GM23338 (cell line): ENCODE measurements around the gene ZNF248. TPM values are rescaled to one million over a fixed set of nuclear protein-coding genes. Genes with fewer than 3 reads are reported as not detected.

Source experiments
- ATAC-seq: fragments of 200-7000 bp; cut with Tn5 transposase; 3 replicates; pipeline ENCODE4 v1.9.1; 2020
- DNase-seq: peaks from one replicate; pipeline ENCODE4 v3.0.0-alpha.2; 2015; ENCODE audit warnings: low spot score
- H2AFZ ChIP-seq: fragments of 200-600 bp; sonication (generic); 2 replicates; pipeline ENCODE4 v1.8.0; 2016; ENCODE audit warnings: antibody characterized with exemption, mild to moderate bottlenecking, moderate library complexity
- H3F3A ChIP-seq: fragments of 200-600 bp; sonication (generic); replicated peaks from 2 replicates; pipeline ENCODE4 v1.8.0; 2017; ENCODE audit warnings: antibody characterized with exemption, mixed run types, low read depth
- H3K27ac ChIP-seq: fragments of 200-600 bp; sonication (generic); 2 replicates; pipeline ENCODE4 v1.6.1; 2016; ENCODE audit warnings: low read depth
- H3K27me3 ChIP-seq: fragments of 200-600 bp; sonication (generic); 2 replicates; pipeline ENCODE4 v1.8.0; 2016; ENCODE audit warnings: mild to moderate bottlenecking, mixed run types, moderate library complexity; ENCODE audit not compliant: insufficient read depth
- H3K36me3 ChIP-seq: fragments of 200-600 bp; sonication (generic); 2 replicates; pipeline ENCODE4 v1.8.0; 2016; ENCODE audit warnings: mild to moderate bottlenecking; ENCODE audit not compliant: insufficient read depth
- H3K4me1 ChIP-seq: fragments of 200-600 bp; sonication (generic); 2 replicates; pipeline ENCODE4 v1.8.0; 2016; ENCODE audit warnings: mild to moderate bottlenecking, moderate library complexity; ENCODE audit not compliant: insufficient read depth
- H3K4me2 ChIP-seq: fragments of 200-600 bp; sonication (generic); 2 replicates; pipeline ENCODE4 v1.7.1; 2017; ENCODE audit warnings: mixed run types
- H3K4me3 ChIP-seq: fragments of 200-600 bp; sonication (generic); 2 replicates; pipeline ENCODE4 v1.6.1; 2016; ENCODE audit warnings: mixed run types
- H3K79me2 ChIP-seq: fragments of 200-600 bp; sonication (generic); replicated peaks from 2 replicates; pipeline ENCODE4 v1.8.0; 2017; ENCODE audit warnings: mild to moderate bottlenecking; ENCODE audit not compliant: insufficient read depth
- H3K9me2 ChIP-seq: fragments of 200-600 bp; sonication (generic); 2 replicates; pipeline ENCODE4 v1.8.0; 2017; ENCODE audit not compliant: insufficient read depth
- H4K20me1 ChIP-seq: fragments of 200-600 bp; sonication (generic); replicated peaks from 2 replicates; pipeline ENCODE4 v1.8.0; 2017; ENCODE audit warnings: mild to moderate bottlenecking; ENCODE audit not compliant: insufficient read depth
- H3K27ac Mint-ChIP-seq: 2 replicates; pipeline ENCODE4 v1.8.0; 2020; ENCODE audit warnings: inconsistent platforms, mild to moderate bottlenecking, moderate library complexity, mixed read lengths
- H3K27me3 Mint-ChIP-seq: 3 replicates; pipeline ENCODE4 v1.8.0; 2022; ENCODE audit warnings: low read depth, mild to moderate bottlenecking, moderate library complexity, mixed read lengths, inconsistent platforms; ENCODE audit not compliant: insufficient read depth, poor library complexity
- H3K36me3 Mint-ChIP-seq: 3 replicates; pipeline ENCODE4 v1.8.0; 2021; ENCODE audit warnings: low read depth, mild to moderate bottlenecking, inconsistent platforms, moderate library complexity, mixed read lengths
- H3K4me1 Mint-ChIP-seq: 3 replicates; pipeline ENCODE4 v1.8.0; 2020; ENCODE audit warnings: mild to moderate bottlenecking, inconsistent platforms, mixed read lengths
- H3K4me3 Mint-ChIP-seq: 3 replicates; pipeline ENCODE4 v1.8.0; 2021; ENCODE audit warnings: moderate library complexity, mild to moderate bottlenecking, inconsistent platforms, mixed read lengths
- H3K9me3 Mint-ChIP-seq: 3 replicates; pipeline ENCODE4 v1.8.0; 2020; ENCODE audit warnings: moderate library complexity, mild to moderate bottlenecking, inconsistent platforms, mixed read lengths
- EZH2 ChIP-seq: fragments of 200-600 bp; sonication (generic); IDR thresholded peaks from one replicate; pipeline ENCODE4 v1.8.0; 2017; ENCODE audit warnings: antibody characterized with exemption, mild to moderate bottlenecking, low read depth; ENCODE audit not compliant: unreplicated experiment
- EZH2phosphoT487 ChIP-seq: fragments of 200-600 bp; sonication (generic); IDR thresholded peaks from one replicate; pipeline ENCODE4 v1.8.1; 2018; ENCODE audit warnings: antibody characterized with exemption; ENCODE audit not compliant: unreplicated experiment
- NANOG ChIP-seq: IDR thresholded peaks from 2 replicates; pipeline ENCODE4 v1.6.1; 2016; ENCODE audit warnings: antibody characterized with exemption, borderline replicate concordance
- POLR2AphosphoS5 ChIP-seq: IDR thresholded peaks from 2 replicates; pipeline ENCODE4 v1.6.1; 2016; ENCODE audit warnings: antibody characterized with exemption, low read depth
- ZNF114 ChIP-seq: fragments of 250-450 bp; sonication (Bioruptor Pico); IDR thresholded peaks from 2 replicates; pipeline ENCODE4 v1.5.0; 2020; ENCODE audit warnings: mild to moderate bottlenecking, moderate library complexity
- ZNF331 ChIP-seq: fragments of 250-450 bp; sonication (Bioruptor Pico); IDR thresholded peaks from 2 replicates; pipeline ENCODE4 v1.5.0; 2020; ENCODE audit warnings: low read depth, mild to moderate bottlenecking, moderate library complexity
- polyA plus RNA-seq: library from polyadenylated mRNA; unstranded; fragments of >200 nt; fragmentation: Nextera tagmentation; extraction: Ambion mirVana; gene quantifications from 2 replicates; pipeline ENCODE4 v1.2.1, GENCODE V29; 2016
- total RNA-seq: library from RNA; depleted of rRNA; stranded (reverse); fragments of >200 nt; shearing (Covaris generic); gene quantifications from 2 replicates; pipeline ENCODE4 v1.2.3, GENCODE V29; 2014
- TF ChIP-seq, protein P1 (sequence below): fragments of 250-450 bp; sonication (Bioruptor Pico); IDR thresholded peaks from 2 replicates; pipeline ENCODE4 v1.5.0; 2020; ENCODE audit warnings: mild to moderate bottlenecking, moderate library complexity
- TF ChIP-seq, protein P2 (sequence below), 2 experiments: fragments of 200-600 bp in 1 of 2; sonication (generic) in 1 of 2; conservative IDR thresholded peaks; 2 replicates each; pipeline versions ENCODE4 v1.5.1 to v1.6.1; 2016 to 2017; ENCODE audit warnings: antibody characterized with exemption in 2 of 2, low read depth in 2 of 2, mild to moderate bottlenecking in 2 of 2, moderate library complexity in 1 of 2

ZNF248 gene
- total and polyA plus RNA-seq, 2 experiments from 2014 or later, result 2.7 to 5.3 TPM

- TF ChIP-seq EZH2phosphoT487, result no peak
- TF ChIP-seq ZNF331 (CRISPR knock-in tag), result no peak
- TF ChIP-seq EZH2, result no peak
Measured at GRCh38 chr10:37844644-37845043, 12.8 kb downstream of the ZNF248 start (continued).

DNA sequence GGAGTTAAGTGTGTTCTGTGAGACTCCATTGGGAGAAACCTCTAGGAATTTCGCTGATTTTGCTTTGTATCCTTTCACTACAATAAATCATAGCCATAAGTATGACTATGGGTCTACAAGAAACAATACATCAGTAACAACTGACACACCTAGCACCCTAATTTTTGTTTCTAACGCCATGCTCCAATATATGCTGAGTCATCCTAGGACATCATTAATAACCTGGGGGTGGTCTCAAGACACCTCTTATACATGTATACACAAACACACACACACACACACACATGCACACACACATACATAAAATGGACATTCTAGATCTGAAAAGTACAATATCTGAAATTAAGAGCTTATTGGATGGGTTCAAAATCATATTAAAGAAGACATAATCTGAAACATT lies 18.2 kb downstream of the ZNF248 start:
- peaks cover 32% of the 10 kb centered on the region for H3K36me3 ChIP-seq
- H3K9me3 Mint-ChIP-seq, result peaks cover 97% of the 10 kb centered on the region
- ATAC-seq (no peak), DNase-seq (no peak)
- H3K27me3 ChIP-seq, result no peaks in the 10 kb centered on the region
- H3K36me3 Mint-ChIP-seq, result peaks cover 82% of the 10 kb centered on the region
- H3K79me2 ChIP-seq, result no peaks in the 10 kb centered on the region
- H3K9me2 ChIP-seq, result no peaks in the 10 kb centered on the region; the same call in 1 of the 2 replicates
- H3F3A ChIP-seq, result no peaks in the 10 kb centered on the region
- no peak overlapping the region for H2AFZ ChIP-seq
- no peaks in the 10 kb centered on the region for H3K4me1 ChIP-seq
- no peak overlapping the region for H3K27ac Mint-ChIP-seq
- H3K27me3 Mint-ChIP-seq, result peaks cover 2% of the 10 kb centered on the region
- H3K4me1 Mint-ChIP-seq, result no peaks in the 10 kb centered on the region
- H3K27ac ChIP-seq, result no peak overlapping the region
- no peaks in the 10 kb centered on the region for H4K20me1 ChIP-seq
- H3K4me3 ChIP-seq, result no peak overlapping the region
- TF ChIP-seq EZH2, result no peak
- no peak overlapping the region for H3K4me3 Mint-ChIP-seq
- no peak overlapping the region for H3K4me2 ChIP-seq

- H3K79me2 ChIP-seq, result no peaks in the 10 kb centered on the region
- peaks cover 47% of the 10 kb centered on the region for H3K36me3 ChIP-seq
- no peaks in the 10 kb centered on the region for H3K9me2 ChIP-seq
- Mint-ChIP-seq H3K36me3 (peaks cover 97% of the 10 kb centered on the region), H3K4me3 (no peak overlapping the region), H3K9me3 (peaks cover 97% of the 10 kb centered on the region), H3K27ac (no peak overlapping the region), H3K4me1 (no peaks in the 10 kb centered on the region), H3K27me3 (no peaks in the 10 kb centered on the region)
- H3K4me3 ChIP-seq, result no peak overlapping the region
- H3K27me3 ChIP-seq, result no peaks in the 10 kb centered on the region
- no peak for ATAC-seq
- no peak overlapping the region for H2AFZ ChIP-seq
- no peaks in the 10 kb centered on the region for H3F3A ChIP-seq
- no peak for TF ChIP-seq POLR2AphosphoS5
- no peak for TF ChIP-seq NANOG
- TF ChIP-seq, protein P1, sequence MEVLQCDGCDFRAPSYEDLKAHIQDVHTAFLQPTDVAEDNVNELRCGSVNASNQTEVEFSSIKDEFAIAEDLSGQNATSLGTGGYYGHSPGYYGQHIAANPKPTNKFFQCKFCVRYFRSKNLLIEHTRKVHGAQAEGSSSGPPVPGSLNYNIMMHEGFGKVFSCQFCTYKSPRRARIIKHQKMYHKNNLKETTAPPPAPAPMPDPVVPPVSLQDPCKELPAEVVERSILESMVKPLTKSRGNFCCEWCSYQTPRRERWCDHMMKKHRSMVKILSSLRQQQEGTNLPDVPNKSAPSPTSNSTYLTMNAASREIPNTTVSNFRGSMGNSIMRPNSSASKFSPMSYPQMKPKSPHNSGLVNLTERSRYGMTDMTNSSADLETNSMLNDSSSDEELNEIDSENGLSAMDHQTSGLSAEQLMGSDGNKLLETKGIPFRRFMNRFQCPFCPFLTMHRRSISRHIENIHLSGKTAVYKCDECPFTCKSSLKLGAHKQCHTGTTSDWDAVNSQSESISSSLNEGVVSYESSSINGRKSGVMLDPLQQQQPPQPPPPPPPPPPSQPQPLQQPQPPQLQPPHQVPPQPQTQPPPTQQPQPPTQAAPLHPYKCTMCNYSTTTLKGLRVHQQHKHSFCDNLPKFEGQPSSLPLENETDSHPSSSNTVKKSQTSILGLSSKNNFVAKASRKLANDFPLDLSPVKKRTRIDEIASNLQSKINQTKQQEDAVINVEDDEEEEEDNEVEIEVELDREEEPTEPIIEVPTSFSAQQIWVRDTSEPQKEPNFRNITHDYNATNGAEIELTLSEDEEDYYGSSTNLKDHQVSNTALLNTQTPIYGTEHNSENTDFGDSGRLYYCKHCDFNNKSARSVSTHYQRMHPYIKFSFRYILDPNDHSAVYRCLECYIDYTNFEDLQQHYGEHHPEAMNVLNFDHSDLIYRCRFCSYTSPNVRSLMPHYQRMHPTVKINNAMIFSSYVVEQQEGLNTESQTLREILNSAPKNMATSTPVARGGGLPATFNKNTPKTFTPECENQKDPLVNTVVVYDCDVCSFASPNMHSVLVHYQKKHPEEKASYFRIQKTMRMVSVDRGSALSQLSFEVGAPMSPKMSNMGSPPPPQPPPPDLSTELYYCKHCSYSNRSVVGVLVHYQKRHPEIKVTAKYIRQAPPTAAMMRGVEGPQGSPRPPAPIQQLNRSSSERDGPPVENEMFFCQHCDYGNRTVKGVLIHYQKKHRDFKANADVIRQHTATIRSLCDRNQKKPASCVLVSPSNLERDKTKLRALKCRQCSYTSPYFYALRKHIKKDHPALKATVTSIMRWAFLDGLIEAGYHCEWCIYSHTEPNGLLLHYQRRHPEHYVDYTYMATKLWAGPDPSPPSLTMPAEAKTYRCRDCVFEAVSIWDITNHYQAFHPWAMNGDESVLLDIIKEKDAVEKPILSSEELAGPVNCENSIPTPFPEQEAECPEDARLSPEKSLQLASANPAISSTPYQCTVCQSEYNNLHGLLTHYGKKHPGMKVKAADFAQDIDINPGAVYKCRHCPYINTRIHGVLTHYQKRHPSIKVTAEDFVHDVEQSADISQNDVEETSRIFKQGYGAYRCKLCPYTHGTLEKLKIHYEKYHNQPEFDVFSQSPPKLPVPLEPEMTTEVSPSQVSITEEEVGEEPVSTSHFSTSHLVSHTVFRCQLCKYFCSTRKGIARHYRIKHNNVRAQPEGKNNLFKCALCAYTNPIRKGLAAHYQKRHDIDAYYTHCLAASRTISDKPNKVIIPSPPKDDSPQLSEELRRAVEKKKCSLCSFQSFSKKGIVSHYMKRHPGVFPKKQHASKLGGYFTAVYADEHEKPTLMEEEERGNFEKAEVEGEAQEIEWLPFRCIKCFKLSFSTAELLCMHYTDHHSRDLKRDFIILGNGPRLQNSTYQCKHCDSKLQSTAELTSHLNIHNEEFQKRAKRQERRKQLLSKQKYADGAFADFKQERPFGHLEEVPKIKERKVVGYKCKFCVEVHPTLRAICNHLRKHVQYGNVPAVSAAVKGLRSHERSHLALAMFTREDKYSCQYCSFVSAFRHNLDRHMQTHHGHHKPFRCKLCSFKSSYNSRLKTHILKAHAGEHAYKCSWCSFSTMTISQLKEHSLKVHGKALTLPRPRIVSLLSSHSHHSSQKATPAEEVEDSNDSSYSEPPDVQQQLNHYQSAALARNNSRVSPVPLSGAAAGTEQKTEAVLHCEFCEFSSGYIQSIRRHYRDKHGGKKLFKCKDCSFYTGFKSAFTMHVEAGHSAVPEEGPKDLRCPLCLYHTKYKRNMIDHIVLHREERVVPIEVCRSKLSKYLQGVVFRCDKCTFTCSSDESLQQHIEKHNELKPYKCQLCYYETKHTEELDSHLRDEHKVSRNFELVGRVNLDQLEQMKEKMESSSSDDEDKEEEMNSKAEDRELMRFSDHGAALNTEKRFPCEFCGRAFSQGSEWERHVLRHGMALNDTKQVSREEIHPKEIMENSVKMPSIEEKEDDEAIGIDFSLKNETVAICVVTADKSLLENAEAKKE (CRISPR knock-in tag), result no peak
- TF ChIP-seq EZH2, result no peak
- TF ChIP-seq, protein P2, sequence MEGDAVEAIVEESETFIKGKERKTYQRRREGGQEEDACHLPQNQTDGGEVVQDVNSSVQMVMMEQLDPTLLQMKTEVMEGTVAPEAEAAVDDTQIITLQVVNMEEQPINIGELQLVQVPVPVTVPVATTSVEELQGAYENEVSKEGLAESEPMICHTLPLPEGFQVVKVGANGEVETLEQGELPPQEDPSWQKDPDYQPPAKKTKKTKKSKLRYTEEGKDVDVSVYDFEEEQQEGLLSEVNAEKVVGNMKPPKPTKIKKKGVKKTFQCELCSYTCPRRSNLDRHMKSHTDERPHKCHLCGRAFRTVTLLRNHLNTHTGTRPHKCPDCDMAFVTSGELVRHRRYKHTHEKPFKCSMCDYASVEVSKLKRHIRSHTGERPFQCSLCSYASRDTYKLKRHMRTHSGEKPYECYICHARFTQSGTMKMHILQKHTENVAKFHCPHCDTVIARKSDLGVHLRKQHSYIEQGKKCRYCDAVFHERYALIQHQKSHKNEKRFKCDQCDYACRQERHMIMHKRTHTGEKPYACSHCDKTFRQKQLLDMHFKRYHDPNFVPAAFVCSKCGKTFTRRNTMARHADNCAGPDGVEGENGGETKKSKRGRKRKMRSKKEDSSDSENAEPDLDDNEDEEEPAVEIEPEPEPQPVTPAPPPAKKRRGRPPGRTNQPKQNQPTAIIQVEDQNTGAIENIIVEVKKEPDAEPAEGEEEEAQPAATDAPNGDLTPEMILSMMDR (conservative IDR thresholded peaks at IDR 0.05; ENCODE audit: low read depth in 2 of 2), result no peak
- TF ChIP-seq ZNF114 (CRISPR knock-in tag), result no peak
- H3K27ac ChIP-seq, result no peak overlapping the region
- H3K4me1 ChIP-seq, result no peaks in the 10 kb centered on the region
- no peak for DNase-seq
- no peak overlapping the region for H3K4me2 ChIP-seq
- no peaks in the 10 kb centered on the region for H4K20me1 ChIP-seq
Measured at GRCh38 chr10:37831495-37832333, 25.7 kb downstream of the ZNF248 start.
